Tibial nerve (tissue), 4 donors: Measurements from ENCODE around the gene RAP1GAP. TPM values are rescaled to one million over a fixed set of nuclear protein-coding genes. Genes with fewer than 3 reads are reported as not detected.

Experiments used
- DNase-seq, 2 donors: peaks; one replicate each; pipeline ENCODE4 v3.0.0-alpha.2; 2019; ENCODE audit warnings: low spot score in 2 of 2
- H3K27ac ChIP-seq, 4 donors: fragments of 200-600 bp; sonication (generic) in 3 of 4; one replicate each; pipeline ENCODE4 v1.5.1; 2017 to 2019; ENCODE audit warnings: mild to moderate bottlenecking in 1 of 4
- H3K27me3 ChIP-seq, 2 donors: fragments of 200-600 bp; sonication (generic) in 1 of 2; one replicate each; pipeline versions ENCODE4 v1.5.1 to v1.6.0; 2017 to 2019
- H3K36me3 ChIP-seq, 3 donors: fragments of 200-600 bp; sonication (generic); one replicate each; pipeline ENCODE4 v1.5.1; 2018 to 2019
- H3K4me1 ChIP-seq, 4 donors: fragments of 200-600 bp; sonication (generic) in 3 of 4; one replicate each; pipeline ENCODE4 v1.5.1; 2017 to 2019
- H3K4me3 ChIP-seq, 4 donors: fragments of 200-600 bp; sonication (generic) in 3 of 4; one replicate each; pipeline ENCODE4 v1.5.1; 2017 to 2019; ENCODE audit warnings: mild to moderate bottlenecking in 1 of 4, moderate library complexity in 1 of 4
- H3K9me3 ChIP-seq, 4 donors: fragments of 200-600 bp; sonication (generic) in 3 of 4; one replicate each; pipeline ENCODE4 v1.5.1; 2017 to 2019
- EP300 ChIP-seq, 2 donors: sonication (generic); formaldehyde crosslinking; IDR thresholded peaks; one replicate each; pipeline ENCODE4 v1.6.1; 2017; ENCODE audit warnings: antibody characterized with exemption in 2 of 2, mild to moderate bottlenecking in 1 of 2
- POLR2A ChIP-seq, 2 donors: fragments of 450-650 bp; IDR thresholded peaks; one replicate each; pipeline ENCODE4 v1.6.1; 2017; ENCODE audit warnings: antibody characterized with exemption in 2 of 2, mild to moderate bottlenecking in 2 of 2, moderate library complexity in 2 of 2
- WGBS, 2 donors: methylation state at CpG; one replicate each; pipeline ENCODE4 v1.1.5; 2018; 5-methylcytosine and 5-hydroxymethylcytosine counted together
- total RNA-seq, 4 donors: library from RNA; depleted of rRNA; stranded (reverse); fragments of >200 nt; gene quantifications; one replicate each; pipeline ENCODE4 v1.1.0, GENCODE V29; 2016
- TF ChIP-seq, protein P1 (sequence below), 5 experiments: fragments of 200-600 bp in 3 of 5; fragments of 450-650 bp in 2 of 5; sonication (generic) in 3 of 5; IDR thresholded peaks; one replicate each; pipeline ENCODE4 v1.5.1; 2016 to 2019; ENCODE audit warnings: antibody characterized with exemption in 5 of 5, mild to moderate bottlenecking in 3 of 5, moderate library complexity in 2 of 5

The RAP1GAP gene
- total RNA-seq, 4 donors from 2014 or later = 2.4 to 5.1 (median 4.6) TPM

DNA sequence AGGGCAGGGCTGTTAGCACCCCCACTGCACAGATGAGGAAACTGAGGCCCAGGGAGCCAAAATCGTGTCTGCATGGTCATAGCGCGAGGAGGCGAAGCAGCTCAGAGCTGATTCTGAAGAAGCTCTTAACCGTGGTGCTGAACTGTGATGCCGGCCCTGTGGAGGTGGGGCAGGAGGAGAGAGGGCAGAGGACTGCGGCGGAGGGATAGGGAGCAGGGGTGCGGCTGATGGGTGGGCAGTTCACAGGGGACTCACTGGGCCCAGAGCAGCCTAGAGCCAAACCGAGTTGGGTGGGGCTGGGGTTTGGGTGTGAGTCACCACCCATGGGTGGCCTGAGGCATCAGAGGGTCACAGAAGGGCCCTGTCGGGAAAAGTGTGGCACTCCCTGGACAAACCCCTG lies 74.7 kb downstream of the RAP1GAP start:
- DNase-seq = no peak
- Histone ChIP-seq H3K4me3 (no peak overlapping the region), H3K36me3 (peaks cover 0 to 22% (median 0%) of the 10 kb centered on the region in 3 donors), H3K27me3 (peaks cover 0 to 23% of the 10 kb centered on the region in 2 donors), H3K4me1 (peaks cover 0 to 15% (median 0%) of the 10 kb centered on the region in 4 donors), H3K27ac (no peak overlapping the region), H3K9me3 (no peaks in the 10 kb centered on the region)
- TF ChIP-seq POLR2A (IDR thresholded peaks at IDR 0.05) = no peak
- TF ChIP-seq, protein P1, sequence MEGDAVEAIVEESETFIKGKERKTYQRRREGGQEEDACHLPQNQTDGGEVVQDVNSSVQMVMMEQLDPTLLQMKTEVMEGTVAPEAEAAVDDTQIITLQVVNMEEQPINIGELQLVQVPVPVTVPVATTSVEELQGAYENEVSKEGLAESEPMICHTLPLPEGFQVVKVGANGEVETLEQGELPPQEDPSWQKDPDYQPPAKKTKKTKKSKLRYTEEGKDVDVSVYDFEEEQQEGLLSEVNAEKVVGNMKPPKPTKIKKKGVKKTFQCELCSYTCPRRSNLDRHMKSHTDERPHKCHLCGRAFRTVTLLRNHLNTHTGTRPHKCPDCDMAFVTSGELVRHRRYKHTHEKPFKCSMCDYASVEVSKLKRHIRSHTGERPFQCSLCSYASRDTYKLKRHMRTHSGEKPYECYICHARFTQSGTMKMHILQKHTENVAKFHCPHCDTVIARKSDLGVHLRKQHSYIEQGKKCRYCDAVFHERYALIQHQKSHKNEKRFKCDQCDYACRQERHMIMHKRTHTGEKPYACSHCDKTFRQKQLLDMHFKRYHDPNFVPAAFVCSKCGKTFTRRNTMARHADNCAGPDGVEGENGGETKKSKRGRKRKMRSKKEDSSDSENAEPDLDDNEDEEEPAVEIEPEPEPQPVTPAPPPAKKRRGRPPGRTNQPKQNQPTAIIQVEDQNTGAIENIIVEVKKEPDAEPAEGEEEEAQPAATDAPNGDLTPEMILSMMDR (IDR thresholded peaks at IDR 0.05) = no peak
- TF ChIP-seq EP300 (IDR thresholded peaks at IDR 0.05) = no peak
- WGBS, 2 donors = 55 to 63% methylated on average over 11 of the region's 11 CpGs

GRCh38 chr1:21593231-21593630 lies 75.9 kb downstream of the RAP1GAP start:
- H3K4me3 ChIP-seq = no peak overlapping the region
- TF ChIP-seq POLR2A (IDR thresholded peaks at IDR 0.05) = no peak
- no peak for TF ChIP-seq EP300 (IDR thresholded peaks at IDR 0.05)
- TF ChIP-seq, protein P1 (IDR thresholded peaks at IDR 0.05) = no peak
- peaks cover 0 to 23% of the 10 kb centered on the region in 2 donors for H3K27me3 ChIP-seq
- H3K27ac ChIP-seq = no peak overlapping the region
- peaks cover 0 to 15% (median 0%) of the 10 kb centered on the region in 4 donors for H3K4me1 ChIP-seq
- no peak for DNase-seq
- H3K9me3 ChIP-seq = no peaks in the 10 kb centered on the region
- 61 to 75% methylated on average over 2 to 8 of the region's 8 CpGs for WGBS, 2 donors
- peaks cover 0 to 10% (median 0%) of the 10 kb centered on the region in 3 donors for H3K36me3 ChIP-seq

- H3K27me3 ChIP-seq = peaks cover 0 to 30% of the 10 kb centered on the region in 2 donors
These were observed 76.9 kb downstream of the RAP1GAP start for GRCh38 chr1:21592086-21592865.

GRCh38 chr1:21590934-21591333 lies 78.2 kb downstream of the RAP1GAP start:
- Histone ChIP-seq H3K4me3 (no peak overlapping the region), H3K4me1 (peaks cover 0 to 28% (median 3%) of the 10 kb centered on the region in 4 donors), H3K27me3 (peaks cover 0 to 41% of the 10 kb centered on the region in 2 donors), H3K36me3 (no peaks in the 10 kb centered on the region), H3K9me3 (no peaks in the 10 kb centered on the region), H3K27ac (no peak overlapping the region)
- no peak for DNase-seq
- TF ChIP-seq EP300 (IDR thresholded peaks at IDR 0.05) (no peak), POLR2A (IDR thresholded peaks at IDR 0.05) (no peak)
- TF ChIP-seq, protein P1 (IDR thresholded peaks at IDR 0.05) = no peak
- WGBS, 2 donors = 44 to 49% methylated on average over 8 to 13 of the region's 13 CpGs

More at GRCh38 chr1:21592086-21592865, 76.9 kb downstream of the RAP1GAP start:
- H3K4me1 ChIP-seq = peaks cover 0 to 16% (median 0%) of the 10 kb centered on the region in 4 donors
- H3K4me3 ChIP-seq = no peak overlapping the region
- no peak for TF ChIP-seq EP300 (IDR thresholded peaks at IDR 0.05)
- TF ChIP-seq, protein P1 (IDR thresholded peaks at IDR 0.05) = no peak
- WGBS, 2 donors = 79 to 84% methylated on average over 12 of the region's 12 CpGs
- peaks cover 0 to 4% (median 0%) of the 10 kb centered on the region in 3 donors for H3K36me3 ChIP-seq
- DNase-seq = no peak
- H3K27ac ChIP-seq = no peak overlapping the region
- no peaks in the 10 kb centered on the region for H3K9me3 ChIP-seq
